Kidney capillary endothelial cell (primary cell): Measurements from ENCODE around the gene RHCE.
"Not testable (repeated sequence)": the region's sequence is repeated elsewhere in the genome, so short reads cannot be mapped to it uniquely, and the experiment has no call there.

ENCODE experiments used
- DNase-seq: peaks from one replicate; pipeline ENCODE4 v3.0.0-alpha.2; 2018; ENCODE audit warnings: low spot score

RHCE gene

DNA sequence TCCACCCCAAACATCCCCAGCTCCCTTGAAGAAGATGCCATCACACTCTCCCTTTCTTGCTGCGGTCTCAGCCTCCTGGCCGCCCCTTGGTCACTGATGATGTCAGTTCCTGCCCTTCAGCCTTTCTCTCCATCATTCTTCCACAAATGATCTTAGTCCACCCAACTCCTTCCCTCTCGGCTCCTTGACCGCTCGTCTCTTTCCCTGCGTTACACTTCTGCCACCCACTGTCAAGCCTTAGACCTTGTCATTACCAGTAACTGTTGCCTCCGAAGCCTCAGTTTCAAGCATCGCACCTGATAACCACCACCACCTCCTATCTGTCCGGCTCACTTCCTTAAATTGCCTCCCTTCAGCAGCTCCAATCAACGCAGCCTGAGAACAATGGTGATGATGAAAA lies 23.1 kb downstream of the RHCE start:
- DNase-seq: not testable (repeated sequence)

DNA sequence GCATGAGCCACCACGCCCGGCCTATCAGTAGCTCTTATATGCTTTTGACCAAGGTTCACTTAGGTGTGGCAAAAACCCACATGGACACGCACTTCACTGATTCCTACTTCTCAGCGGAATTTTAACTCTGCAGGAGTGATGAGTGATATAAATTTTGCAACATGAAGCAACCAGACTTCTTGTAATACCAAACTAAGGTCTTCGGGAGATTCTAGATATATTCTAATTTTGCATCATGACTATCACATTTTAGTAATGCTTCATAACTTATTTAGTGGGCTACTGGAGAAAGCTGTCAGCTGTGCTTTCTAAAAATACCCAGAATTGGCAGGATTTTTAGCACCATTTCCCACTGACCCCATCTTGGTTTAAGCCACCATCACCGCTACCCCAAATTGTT lies 27.8 kb downstream of the RHCE start:
- DNase-seq: no peak

DNA sequence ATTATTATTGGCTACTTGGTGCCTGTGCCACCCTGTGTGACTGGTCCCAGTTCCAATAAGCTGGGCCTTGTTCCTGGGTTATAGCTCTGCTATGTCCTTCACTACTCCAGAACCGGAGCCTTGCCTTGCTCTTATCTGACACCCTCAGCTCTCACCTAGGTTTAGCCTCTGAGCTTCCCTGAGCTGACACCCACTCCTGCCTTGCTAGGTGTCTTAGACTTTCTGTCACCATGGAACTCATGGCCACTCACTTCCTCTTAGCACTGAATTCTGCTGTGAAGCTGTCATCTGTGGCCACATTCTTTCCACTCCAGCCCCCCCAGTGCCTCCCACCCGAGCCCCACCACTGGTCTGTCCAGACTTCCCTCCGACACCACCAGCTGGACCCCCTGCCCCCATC lies 30.9 kb downstream of the RHCE start:
- DNase-seq: not testable (repeated sequence)

DNA sequence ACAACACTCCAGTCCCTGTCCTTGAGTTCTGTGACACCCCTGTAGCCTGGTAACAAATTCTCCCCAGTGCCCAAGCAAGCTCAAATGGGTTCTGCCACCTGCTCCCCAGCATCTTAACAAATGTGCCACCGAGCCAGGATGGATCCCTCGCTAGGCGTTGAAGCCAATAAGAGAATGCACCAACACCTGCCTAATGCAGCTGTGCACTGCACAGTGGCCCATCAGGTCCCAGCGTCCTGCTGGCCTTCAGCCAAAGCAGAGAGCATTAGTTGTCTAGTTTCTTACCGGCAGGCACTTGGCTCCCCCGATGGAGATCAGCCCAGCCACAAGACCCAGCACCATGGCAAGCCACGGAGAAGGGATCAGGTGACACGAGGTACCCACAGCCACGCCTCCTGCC lies 31.9 kb downstream of the RHCE start:
- DNase-seq: not testable (repeated sequence)

DNA sequence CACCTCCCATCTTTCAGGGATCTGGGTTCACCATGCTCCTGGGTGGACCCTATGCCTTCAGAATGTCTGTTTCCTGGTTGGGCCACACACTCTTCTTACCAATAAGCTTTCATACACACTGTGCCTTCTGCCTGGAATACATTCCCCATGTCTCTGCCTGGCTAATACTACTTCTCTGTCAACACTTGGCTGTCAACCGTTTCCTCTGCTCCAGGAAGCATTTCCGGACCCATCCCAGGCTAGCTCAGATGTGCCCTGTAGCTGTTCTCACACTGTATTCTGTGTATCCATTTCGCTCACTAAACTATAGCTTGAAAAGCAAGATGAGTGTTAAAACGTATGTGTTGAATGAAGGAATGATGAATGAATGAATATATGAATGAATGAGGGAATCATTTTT lies 33.5 kb downstream of the RHCE start:
- DNase-seq: not testable (repeated sequence)

DNA sequence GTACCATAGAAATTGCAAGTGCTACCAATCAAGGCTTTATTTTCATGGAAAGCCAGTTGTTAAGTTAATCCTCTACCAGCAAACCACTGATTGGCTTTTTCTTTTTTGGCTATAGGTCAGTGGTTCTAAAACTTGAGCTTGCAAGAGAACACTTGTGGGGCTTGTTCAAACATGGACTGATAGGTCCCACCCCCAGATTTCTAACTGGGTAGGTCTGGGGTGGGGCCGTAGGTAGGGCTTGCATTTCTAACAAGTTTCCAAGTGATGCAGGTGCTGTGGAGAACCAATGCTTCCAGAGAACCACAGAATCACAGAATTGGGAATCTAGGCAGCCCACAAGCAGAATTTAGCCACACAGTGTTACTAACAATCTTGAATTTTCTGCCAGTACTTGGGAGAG lies 36.8 kb downstream of the RHCE start:
- DNase-seq: not testable (repeated sequence)

DNA sequence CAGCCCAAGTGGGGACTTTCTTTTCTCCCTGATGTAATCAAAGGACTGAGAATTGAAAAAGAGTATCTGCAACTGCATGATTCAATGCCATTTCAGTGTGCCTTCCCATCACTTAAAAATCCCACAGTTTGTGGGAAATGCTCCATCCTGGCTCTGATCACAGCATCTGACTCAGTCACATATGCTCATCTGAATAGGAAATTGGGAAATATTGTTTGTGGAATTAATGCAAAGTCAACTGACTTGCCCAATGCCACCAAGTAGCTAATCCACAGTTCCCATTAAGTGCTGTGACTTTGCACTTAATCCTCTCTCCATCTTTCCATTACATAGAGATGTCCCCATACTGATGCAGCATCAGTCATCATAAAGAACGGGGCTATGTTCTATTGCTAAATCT lies 37.5 kb downstream of the RHCE start:
- DNase-seq: not testable (repeated sequence)

DNA sequence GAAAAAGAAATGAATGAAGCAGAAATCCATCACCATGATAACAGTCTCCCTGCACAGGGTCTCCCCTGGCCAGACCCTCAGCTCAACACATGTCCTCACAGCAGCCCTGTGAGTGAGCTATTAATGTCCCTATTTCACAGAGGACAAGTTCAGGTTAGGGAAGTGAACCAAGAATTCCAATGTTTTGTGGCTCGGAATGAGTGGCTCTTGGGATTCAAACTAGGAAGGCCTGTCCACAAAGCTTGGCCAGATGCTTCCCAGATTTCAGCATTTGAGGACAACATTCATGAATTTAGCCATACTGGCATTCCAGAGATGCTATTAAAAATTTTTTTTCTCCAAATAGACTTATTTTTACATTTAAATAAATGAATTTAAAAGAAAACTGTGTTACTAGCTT lies 38.1 kb downstream of the RHCE start:
- not testable (repeated sequence) for DNase-seq

DNA sequence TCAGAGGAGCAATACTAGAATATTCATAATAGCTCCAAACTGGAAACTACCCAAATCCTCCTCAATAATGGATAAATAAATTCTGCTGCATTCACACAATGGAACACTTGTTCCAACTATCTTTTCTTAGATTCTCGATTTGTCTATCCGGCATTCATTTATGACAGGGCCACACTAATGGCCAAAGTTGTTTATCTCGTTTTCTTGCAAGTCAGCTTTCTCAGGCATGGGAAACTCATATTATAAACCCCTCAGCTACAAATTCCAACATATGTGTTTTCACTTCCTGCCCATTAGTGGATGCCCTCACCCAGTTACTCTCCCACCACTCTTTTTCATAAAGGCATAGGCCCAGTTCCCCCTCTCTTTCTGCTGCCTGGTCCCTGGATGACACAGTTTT lies 42.3 kb downstream of the RHCE start:
- not testable (repeated sequence) for DNase-seq

DNA sequence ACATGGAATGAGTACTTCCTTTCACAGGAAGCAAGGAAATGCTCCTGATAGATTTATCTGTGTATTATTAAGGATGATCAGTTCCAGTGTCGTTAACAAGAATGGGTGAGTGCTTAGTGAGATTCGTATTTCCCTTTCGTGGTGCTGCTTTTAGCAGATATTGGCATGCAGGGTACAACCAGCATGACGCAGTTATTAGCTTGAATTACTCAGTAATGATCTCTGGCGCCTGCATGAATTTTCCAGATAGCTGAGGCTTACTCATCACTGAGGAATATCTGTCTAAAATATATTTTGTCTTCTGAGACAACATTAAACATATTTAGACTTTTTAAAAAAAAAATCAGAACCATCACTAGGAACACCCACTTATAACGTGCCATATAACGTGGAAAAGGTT lies 48.9 kb downstream of the RHCE start:
- peak; percentile 33 for DNase-seq

DNA sequence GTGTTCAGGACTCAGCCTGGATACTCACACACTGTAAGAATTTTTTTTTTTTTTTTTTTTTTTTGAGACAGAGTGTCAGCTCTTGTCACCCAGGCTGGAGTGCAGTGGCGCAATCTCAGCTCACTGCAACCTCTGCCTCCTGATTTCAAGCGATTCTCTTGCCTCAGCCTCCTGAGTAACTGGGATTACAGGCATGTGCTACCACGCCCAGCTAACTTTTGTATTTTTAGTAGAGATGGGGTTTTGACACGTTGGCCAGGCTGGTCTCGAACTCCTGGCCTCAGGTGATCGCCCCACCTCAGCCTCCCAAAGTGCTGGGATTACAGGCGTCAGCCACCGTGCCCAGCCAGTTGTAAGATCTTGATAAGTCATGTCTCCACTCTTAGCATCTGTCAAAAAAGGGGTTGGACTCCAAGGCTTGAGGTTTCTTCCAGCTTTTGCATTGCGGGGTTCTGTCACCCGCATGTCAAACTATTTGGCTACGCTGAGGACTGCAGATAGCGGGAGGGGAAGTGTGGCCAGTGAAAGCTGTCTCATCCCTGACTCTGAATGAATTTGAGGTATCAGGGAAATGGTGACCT lies 50.8 kb downstream of the RHCE start:
- not testable (repeated sequence) for DNase-seq

DNA sequence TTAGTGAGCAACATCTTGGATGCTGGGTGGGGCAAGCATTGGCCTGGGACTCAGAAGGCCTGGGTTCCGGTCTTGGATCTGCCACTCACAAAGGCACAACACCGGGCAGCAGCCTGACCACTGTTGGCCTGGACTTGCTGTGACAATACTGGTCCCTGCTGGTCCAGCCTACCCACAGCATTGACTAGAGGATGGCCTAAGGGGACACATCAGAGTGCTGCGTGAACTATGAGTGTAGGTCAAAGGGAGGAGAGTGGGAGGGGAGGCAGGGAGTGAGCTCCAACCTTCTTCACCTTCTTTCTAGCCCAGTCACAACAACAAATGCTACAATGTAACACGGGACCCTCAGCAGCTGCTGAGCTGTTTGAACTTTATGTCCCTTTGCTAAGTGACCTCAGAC lies 51.4 kb downstream of the RHCE start:
- no peak for DNase-seq

DNA sequence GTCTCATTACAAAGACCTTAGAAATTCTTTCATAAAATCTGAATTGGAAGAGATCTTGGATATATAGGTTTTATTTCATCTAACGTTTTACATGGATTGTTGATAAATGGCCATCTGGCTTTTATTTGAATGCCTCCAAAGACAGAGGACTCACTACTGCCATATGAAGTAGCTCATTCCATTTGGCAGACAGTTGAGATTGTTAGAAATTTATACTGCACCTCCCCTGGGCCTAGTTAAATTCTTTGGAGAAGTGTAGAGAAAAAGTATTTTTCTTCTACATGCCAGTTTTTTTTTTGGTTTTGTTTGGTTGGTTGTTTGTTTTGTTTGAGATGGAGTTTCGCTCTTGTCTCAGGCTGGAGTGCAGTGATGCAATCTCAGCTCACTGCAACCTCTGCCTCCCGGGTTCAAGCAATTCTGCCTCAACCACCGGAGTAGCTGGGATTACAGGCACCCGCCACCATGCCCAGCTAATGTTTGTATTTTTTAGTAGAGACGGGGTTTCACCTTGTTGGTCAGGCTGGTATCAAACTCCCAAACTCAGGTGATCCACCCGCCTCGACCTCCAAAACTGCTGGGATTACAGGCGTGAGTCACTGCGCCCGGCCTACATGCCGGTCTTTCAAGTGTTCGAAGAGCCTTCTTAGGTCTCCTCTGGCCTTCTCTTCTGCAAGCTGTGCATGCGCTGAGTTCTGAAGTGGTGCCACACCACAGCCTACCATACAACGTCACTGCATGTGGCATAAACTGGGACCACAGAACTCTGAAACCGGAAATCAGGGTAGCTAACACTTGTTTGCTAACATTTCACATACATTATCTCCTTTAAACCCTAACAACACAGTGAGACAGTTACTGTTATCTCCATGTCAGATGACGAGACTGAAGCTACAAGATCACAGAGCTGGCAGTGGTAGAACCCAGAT lies 57.7 kb downstream of the RHCE start:
- not testable (repeated sequence) for DNase-seq

DNA sequence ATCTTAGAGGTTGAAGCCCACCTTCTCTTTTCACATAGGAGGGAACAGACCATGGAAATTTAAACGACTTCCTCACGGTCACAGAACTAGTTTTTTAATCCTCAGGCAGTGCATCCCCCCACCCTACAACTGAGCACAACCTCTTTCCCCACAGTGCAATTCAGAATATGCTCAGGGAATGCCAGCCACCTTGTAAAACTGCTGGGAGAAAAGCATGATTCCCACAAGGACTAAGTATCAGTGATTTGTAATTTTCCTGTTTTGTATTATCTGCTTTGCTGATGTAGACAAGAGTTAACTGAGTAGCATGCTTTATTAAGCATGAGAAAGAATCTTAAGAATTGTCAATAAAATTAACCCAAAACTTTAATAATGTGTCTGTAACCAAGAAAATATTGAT lies 58.7 kb downstream of the RHCE start:
- no peak for DNase-seq

DNA sequence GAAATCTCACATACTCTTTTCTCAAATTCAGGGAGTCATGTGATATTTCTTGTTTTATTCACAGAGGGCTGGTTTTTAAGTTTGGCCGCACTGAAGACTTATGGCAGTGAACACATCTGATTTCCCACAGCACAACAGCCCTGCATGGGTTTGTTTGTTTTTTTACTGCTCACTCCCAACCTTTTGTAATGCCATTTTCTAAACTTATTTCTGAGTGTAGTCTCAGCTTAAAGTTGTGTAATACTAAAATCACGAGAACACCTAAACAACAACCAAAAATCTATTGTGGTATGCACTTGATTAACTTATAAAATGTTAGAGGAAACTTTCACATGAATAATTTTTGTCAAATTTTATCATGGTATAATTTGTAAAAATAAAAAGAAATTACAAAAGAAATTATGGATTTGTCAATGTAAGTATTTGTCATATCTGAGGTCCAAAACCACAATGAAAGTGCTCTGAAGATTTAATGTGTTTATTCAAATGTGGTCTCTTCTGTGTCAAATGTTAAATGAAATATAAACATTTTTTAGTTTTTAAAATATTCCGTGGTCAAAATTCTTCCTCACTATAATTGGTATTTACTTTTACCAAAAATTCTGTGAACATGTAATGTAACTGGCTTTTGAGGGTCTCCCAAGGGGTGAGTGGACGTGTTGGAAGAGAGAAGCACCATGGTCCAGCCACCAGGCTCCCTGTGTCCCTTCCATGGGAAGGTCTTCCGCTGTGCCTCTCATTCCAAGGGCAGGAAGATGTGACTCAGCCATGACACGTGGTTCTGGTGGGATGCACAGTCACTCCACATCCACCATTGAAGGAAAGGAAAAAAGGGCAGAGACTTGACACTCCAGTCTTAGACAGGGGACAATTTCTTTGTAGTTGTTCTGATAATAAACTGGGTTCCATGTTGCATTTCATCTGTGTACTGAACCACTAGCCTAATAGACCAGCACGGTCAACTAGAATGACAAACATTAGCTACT lies 59.7 kb downstream of the RHCE start:
- DNase-seq: peak; percentile 77

DNA sequence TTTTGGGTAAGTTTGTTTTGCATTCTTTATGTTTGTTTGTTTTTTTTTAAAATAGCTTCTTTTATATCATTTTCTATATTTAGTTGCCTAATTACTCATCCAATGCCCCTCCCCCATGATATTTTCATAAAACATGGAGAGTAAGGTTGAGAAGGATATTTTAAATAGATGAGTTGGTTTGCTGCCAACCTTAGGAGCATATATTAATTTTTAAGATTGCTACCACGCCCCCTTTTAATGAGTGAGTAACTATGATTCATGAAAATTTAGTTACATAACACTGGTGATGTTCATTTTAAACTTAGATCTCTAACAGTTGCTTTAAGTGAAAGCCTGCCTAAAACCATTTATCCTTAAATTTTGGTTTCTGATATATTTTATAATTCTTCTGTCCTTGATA lies 63.8 kb downstream of the RHCE start:
- no peak for DNase-seq

DNA sequence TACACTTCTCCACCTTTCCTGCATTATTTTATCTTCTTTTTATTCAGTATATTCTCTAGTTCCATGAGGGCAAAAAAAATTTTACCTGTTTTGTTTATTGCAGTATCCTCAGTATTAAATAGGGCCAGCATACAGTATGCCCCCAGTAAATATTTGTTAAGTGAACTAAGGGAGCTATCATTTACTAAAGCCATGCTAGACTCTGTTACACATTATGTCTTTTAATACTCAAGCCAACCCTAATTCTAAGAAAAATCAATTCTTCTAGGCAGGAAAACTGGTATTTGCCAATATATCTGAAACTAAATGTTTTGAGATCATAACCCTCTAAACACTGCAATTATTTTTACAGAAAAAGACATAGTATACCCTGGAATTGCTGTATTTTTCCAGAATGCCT lies 64.2 kb downstream of the RHCE start:
- no peak for DNase-seq

DNA sequence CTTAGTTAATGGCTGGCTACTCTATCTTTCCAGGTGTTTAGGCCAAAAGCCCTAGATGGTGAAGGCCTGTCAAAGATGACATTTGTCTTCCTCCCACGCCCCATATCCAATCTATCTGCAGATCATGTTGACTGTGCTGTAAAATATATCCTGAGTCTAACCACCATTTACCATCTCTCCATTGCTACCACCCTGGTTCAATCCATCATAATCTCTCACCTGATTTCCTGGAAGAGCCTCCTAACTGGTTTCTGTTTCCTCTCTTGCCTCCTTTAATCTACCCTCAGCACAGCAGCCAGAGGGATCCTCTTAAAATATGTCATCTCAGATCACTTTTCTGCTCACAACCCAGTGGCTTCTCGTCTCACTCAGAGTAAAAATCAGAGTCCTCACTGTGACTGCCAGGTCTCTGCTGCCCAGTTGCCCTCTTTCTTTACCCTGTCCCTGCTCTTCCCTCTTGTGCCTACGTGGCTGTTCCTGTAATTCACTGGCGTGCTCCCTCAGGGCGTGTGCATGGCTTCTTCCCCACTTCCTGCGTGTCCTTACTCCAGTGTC lies 64.7 kb downstream of the RHCE start:
- no peak for DNase-seq

DNA sequence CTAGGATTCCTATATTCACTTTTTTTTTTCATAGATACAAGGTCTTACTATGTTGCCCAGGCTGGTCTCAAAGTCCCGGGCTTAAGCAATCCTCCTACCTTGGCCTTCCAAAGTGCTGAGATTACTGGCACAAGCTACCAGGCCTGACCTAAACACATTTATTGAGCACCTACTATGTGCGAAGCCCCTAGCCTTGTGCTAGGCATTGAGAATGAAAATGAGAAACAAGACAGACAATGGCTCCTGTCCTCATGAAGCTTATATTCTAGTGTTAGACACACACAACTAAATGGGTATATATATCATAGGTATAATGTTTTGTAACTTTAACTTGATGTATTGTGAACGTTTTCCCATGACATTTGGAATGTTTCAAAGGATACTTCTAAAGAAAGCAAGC lies 71.0 kb downstream of the RHCE start:
- no peak for DNase-seq

DNA sequence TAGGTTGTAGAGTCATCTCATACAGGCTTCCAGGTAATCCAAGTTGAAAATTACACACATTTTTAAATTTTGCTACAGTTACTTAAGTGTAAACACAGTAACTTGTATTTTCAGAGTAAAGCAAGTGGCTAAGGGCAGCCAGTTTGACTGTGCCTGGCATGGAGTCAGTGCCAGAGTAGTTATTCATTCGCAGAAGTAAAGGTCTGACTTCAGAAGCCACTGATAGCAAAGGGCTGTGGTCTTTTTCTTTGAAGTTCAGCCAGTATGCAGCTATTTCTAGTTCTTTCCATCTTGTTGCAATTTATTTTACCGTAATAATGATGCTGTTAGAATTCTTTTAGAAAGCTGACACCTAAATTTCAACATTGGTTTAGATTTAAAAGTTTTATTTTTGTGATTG lies 73.1 kb downstream of the RHCE start:
- DNase-seq: no peak

DNA sequence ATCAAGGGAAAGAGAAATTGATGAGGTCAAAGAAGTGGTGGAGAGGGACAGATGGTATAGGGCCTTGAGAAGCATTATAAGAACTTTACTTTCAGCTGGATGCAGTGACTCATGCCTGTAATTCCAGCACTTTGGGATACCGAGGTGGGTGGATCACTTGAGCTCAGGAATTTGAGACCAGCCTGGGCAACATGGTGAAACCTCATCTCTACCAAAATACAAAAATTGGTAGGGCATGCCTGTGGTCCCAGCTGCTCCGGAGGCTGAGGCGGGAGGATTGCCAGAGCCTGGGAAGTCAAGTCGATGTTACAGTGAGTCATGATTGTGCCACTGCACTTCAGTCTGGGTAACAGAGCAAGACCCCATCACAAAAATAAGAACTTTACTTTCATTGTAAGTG lies 76.8 kb downstream of the RHCE start:
- DNase-seq: no peak

DNA sequence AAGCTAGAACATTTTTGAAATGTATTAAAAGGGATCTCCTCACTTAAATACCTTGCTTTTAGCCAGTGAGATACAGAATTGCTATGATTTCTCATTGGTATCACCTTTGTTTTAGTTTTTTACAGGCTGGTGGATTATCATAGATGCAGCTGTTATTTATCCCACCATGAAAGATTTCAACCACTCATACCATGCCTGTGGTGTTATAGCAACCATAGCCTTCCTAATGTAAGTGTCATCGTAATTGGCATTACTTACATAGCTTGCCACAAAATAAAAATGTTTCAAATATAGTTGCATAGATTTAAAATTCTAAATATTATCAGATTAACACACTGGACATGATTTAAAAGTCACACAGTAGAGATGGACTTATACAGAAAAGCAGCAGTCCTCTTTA lies 77.8 kb downstream of the RHCE start:
- DNase-seq: no peak
